Activated naive CD4-positive, alpha-beta T cell treated with anti-CD3 and anti-CD28 coated beads for 36 hours (primary cell): ENCODE measurements around the gene EMID1. TPM values are rescaled to one million over a fixed set of nuclear protein-coding genes. Genes with fewer than 3 reads are reported as not detected.

ENCODE experiments used
- CTCF ChIA-PET: fragments of 350-600 bp; sonication (Branson Sonifier 250); formaldehyde crosslinking; loops from one replicate; lab custom pipeline; 2021; ENCODE audit warnings: antibody characterized with exemption; lab: Charles Lee
- DNase-seq: peaks from one replicate; pipeline ENCODE4 v3.0.0-alpha.2; 2020
- H3K27ac Mint-ChIP-seq: one replicate; pipeline ENCODE4 v1.8.0; 2021; ENCODE audit warnings: mild to moderate bottlenecking, mixed read lengths
- H3K27me3 Mint-ChIP-seq: one replicate; pipeline ENCODE4 v1.8.0; 2021; ENCODE audit warnings: low read depth, mixed read lengths
- H3K36me3 Mint-ChIP-seq: one replicate; pipeline ENCODE4 v1.8.0; 2021; ENCODE audit warnings: low read depth, mixed read lengths
- H3K4me1 Mint-ChIP-seq: one replicate; pipeline ENCODE4 v1.8.0; 2021; ENCODE audit warnings: low read depth, mixed read lengths
- H3K4me3 Mint-ChIP-seq: one replicate; pipeline ENCODE4 v1.8.0; 2021; ENCODE audit warnings: mild to moderate bottlenecking, moderate library complexity, mixed read lengths
- H3K9me3 Mint-ChIP-seq: one replicate; pipeline ENCODE4 v1.8.0; 2021; ENCODE audit warnings: mixed read lengths
- intact Hi-C: fragments of 100-400 bp; cut with micrococcal nuclease; formaldehyde crosslinking; loops from one replicate; pipeline ENCODE4 v1.15.1; 2023
- total RNA-seq, 2 experiments: library from RNA; stranded (reverse); gene quantifications; one replicate each; pipeline ENCODE4 v1.2.3, GENCODE V29; 2021

The EMID1 gene
- total RNA-seq, 2 experiments from 2014 or later: not detected

GRCh38 chr22:29300807-29301601 lies 95.3 kb downstream of the EMID1 start:
- intact Hi-C loops: no loop called here
- peaks cover 35% of the 10 kb centered on the region for H3K36me3 Mint-ChIP-seq
- CTCF ChIA-PET: interaction anchor here (2.1 kb wide), 1 partner anchor 12 kb away, joined by 9 read pairs; no protein-coding TSS in a partner anchor
- H3K27ac Mint-ChIP-seq: peak overlapping the region; percentile 46
- H3K4me1 Mint-ChIP-seq: peaks cover 2% of the 10 kb centered on the region
- peaks cover 14% of the 10 kb centered on the region for H3K27me3 Mint-ChIP-seq
- H3K9me3 Mint-ChIP-seq: no peaks in the 10 kb centered on the region
- no peak for DNase-seq
- no peak overlapping the region for H3K4me3 Mint-ChIP-seq

GRCh38 chr22:29301716-29302401 lies 96.2 kb downstream of the EMID1 start:
- H3K9me3 Mint-ChIP-seq: no peaks in the 10 kb centered on the region
- CTCF ChIA-PET: interaction anchor here (2.1 kb wide), 1 partner anchor 11 kb away, joined by 9 read pairs; no protein-coding TSS in a partner anchor
- H3K4me3 Mint-ChIP-seq: no peak overlapping the region
- H3K27ac Mint-ChIP-seq: no peak overlapping the region
- peaks cover 33% of the 10 kb centered on the region for H3K36me3 Mint-ChIP-seq
- intact Hi-C loops: no loop called here
- H3K4me1 Mint-ChIP-seq: peaks cover 4% of the 10 kb centered on the region
- H3K27me3 Mint-ChIP-seq: peaks cover 18% of the 10 kb centered on the region
- no peak for DNase-seq

GRCh38 chr22:29302402-29302680 lies 96.6 kb downstream of the EMID1 start:
- CTCF ChIA-PET: interaction anchor here (2.1 kb wide), 1 partner anchor 11 kb away, joined by 9 read pairs; no protein-coding TSS in a partner anchor
- peaks cover 5% of the 10 kb centered on the region for H3K4me1 Mint-ChIP-seq
- H3K27ac Mint-ChIP-seq: no peak overlapping the region
- peaks cover 29% of the 10 kb centered on the region for H3K36me3 Mint-ChIP-seq
- DNase-seq: no peak
- H3K4me3 Mint-ChIP-seq: no peak overlapping the region
- peaks cover 19% of the 10 kb centered on the region for H3K27me3 Mint-ChIP-seq
- intact Hi-C loops: no loop called here
- H3K9me3 Mint-ChIP-seq: no peaks in the 10 kb centered on the region

GRCh38 chr22:29302681-29303465 lies 97.2 kb downstream of the EMID1 start:
- H3K4me1 Mint-ChIP-seq: peaks cover 7% of the 10 kb centered on the region
- no peak for DNase-seq
- no peak overlapping the region for H3K4me3 Mint-ChIP-seq
- no peak overlapping the region for H3K27ac Mint-ChIP-seq
- CTCF ChIA-PET: interaction anchor here (0.8 kb wide), 1 partner anchor 35 kb away, joined by 3 read pairs; no protein-coding TSS in a partner anchor
- peaks cover 23% of the 10 kb centered on the region for H3K36me3 Mint-ChIP-seq
- intact Hi-C loops: no loop called here
- H3K27me3 Mint-ChIP-seq: peaks cover 23% of the 10 kb centered on the region
- H3K9me3 Mint-ChIP-seq: no peaks in the 10 kb centered on the region

GRCh38 chr22:29305836-29306174 lies 100.1 kb downstream of the EMID1 start:
- Mint-ChIP-seq H3K27me3 (peaks cover 23% of the 10 kb centered on the region), H3K9me3 (no peaks in the 10 kb centered on the region), H3K4me3 (peak overlapping the region; percentile 63), H3K36me3 (peaks cover 5% of the 10 kb centered on the region), H3K27ac (no peak overlapping the region), H3K4me1 (peaks cover 9% of the 10 kb centered on the region)
- DNase-seq: no peak
- intact Hi-C loops: no loop called here
- CTCF ChIA-PET: interaction anchor here (0.7 to 1.7 kb wide), 3 partner anchors 8 to 808 kb away, joined by 4 read pairs; no protein-coding TSS in a partner anchor

- intact Hi-C loops: no loop called here
- H3K4me3 Mint-ChIP-seq: peak within 1 kb of the TSS; percentile 64
- no peak within 1 kb of the TSS for H3K27ac Mint-ChIP-seq
- CTCF ChIA-PET: interaction anchor here (1.4 to 1.7 kb wide), 2 partner anchors 8 to 14 kb away, joined by 4 read pairs; no protein-coding TSS in a partner anchor
- DNase-seq: peak; percentile 68
- H3K27me3 Mint-ChIP-seq: peaks cover 23% of the 10 kb centered on the region
- H3K4me1 Mint-ChIP-seq: peaks cover 11% of the 10 kb centered on the region
- no peaks in the 10 kb centered on the region for H3K9me3 Mint-ChIP-seq
- peaks cover 1% of the 10 kb centered on the region for H3K36me3 Mint-ChIP-seq
These were observed 100.6 kb downstream of the EMID1 start, which contains the start of gene GAS2L1 for GRCh38 chr22:29306175-29306834. GAS2L1 (plus strand) TSS chr22:29306650; CDS start chr22:29308106, 1,456 bp downstream.

GRCh38 chr22:29306835-29307595 lies 101.3 kb downstream of the EMID1 start:
- intact Hi-C loops: no loop called here
- no peaks in the 10 kb centered on the region for H3K36me3 Mint-ChIP-seq
- peak; percentile 51 for DNase-seq
- CTCF ChIA-PET: interaction anchor here (1.4 to 1.7 kb wide), 2 partner anchors 9 to 13 kb away, joined by 4 read pairs; no protein-coding TSS in a partner anchor
- H3K9me3 Mint-ChIP-seq: no peaks in the 10 kb centered on the region
- peaks cover 11% of the 10 kb centered on the region for H3K4me1 Mint-ChIP-seq
- H3K4me3 Mint-ChIP-seq: peak overlapping the region; percentile 64
- peaks cover 23% of the 10 kb centered on the region for H3K27me3 Mint-ChIP-seq
- no peak overlapping the region for H3K27ac Mint-ChIP-seq

- Mint-ChIP-seq H3K27me3 (peaks cover 27% of the 10 kb centered on the region), H3K36me3 (no peaks in the 10 kb centered on the region), H3K4me1 (peaks cover 11% of the 10 kb centered on the region), H3K27ac (no peak overlapping the region), H3K9me3 (no peaks in the 10 kb centered on the region), H3K4me3 (peak overlapping the region; percentile 64)
- CTCF ChIA-PET: no interaction called here
- DNase-seq: no peak
- intact Hi-C loops: no loop called here
These were observed 102.0 kb downstream of the EMID1 start for GRCh38 chr22:29307596-29308147.

GRCh38 chr22:29308148-29308790 lies 102.6 kb downstream of the EMID1 start:
- Mint-ChIP-seq H3K27me3 (peaks cover 33% of the 10 kb centered on the region), H3K27ac (no peak overlapping the region), H3K36me3 (no peaks in the 10 kb centered on the region), H3K4me3 (no peak overlapping the region), H3K9me3 (no peaks in the 10 kb centered on the region), H3K4me1 (peaks cover 16% of the 10 kb centered on the region)
- intact Hi-C loops: no loop called here
- CTCF ChIA-PET: no interaction called here
- no peak for DNase-seq

GRCh38 chr22:29308791-29309262 lies 103.1 kb downstream of the EMID1 start:
- H3K9me3 Mint-ChIP-seq: no peaks in the 10 kb centered on the region
- intact Hi-C loops: no loop called here
- H3K27ac Mint-ChIP-seq: no peak overlapping the region
- peaks cover 39% of the 10 kb centered on the region for H3K27me3 Mint-ChIP-seq
- peaks cover 20% of the 10 kb centered on the region for H3K4me1 Mint-ChIP-seq
- no peak overlapping the region for H3K4me3 Mint-ChIP-seq
- DNase-seq: no peak
- CTCF ChIA-PET: no interaction called here
- H3K36me3 Mint-ChIP-seq: no peaks in the 10 kb centered on the region
